HUES64 (cell line): Measurements from ENCODE around the gene PPIL4.
"Not testable (repeated sequence)": the region's sequence is repeated elsewhere in the genome, so short reads cannot be mapped to it uniquely, and the experiment has no call there.

Experiments used
- H3K27ac ChIP-seq: 2 replicates; pipeline ENCODE4 v1.7.0; 2013; ENCODE audit warnings: low read depth, low read length, inconsistent platforms
- H3K27me3 ChIP-seq: 2 replicates; pipeline ENCODE4 v1.6.1; 2013; ENCODE audit warnings: mild to moderate bottlenecking, low read length; ENCODE audit not compliant: insufficient read depth
- H3K36me3 ChIP-seq: 2 replicates; pipeline ENCODE4 v1.6.1; 2013; ENCODE audit warnings: mild to moderate bottlenecking, low read length; ENCODE audit not compliant: insufficient read depth
- H3K4me1 ChIP-seq: 2 replicates; pipeline ENCODE4 v1.6.1; 2013; ENCODE audit warnings: mild to moderate bottlenecking, low read length, moderate library complexity; ENCODE audit not compliant: insufficient read depth
- H3K4me3 ChIP-seq: 2 replicates; pipeline ENCODE4 v1.5.1; 2013; ENCODE audit warnings: mild to moderate bottlenecking, low read length, moderate library complexity
- H3K9ac ChIP-seq: 2 replicates; pipeline ENCODE4 v1.6.1; 2013; ENCODE audit warnings: mild to moderate bottlenecking, low read depth, low read length
- H3K9me3 ChIP-seq: 2 replicates; pipeline ENCODE4 v1.6.1; 2013; ENCODE audit warnings: low read depth, low read length; ENCODE audit not compliant: insufficient read depth
- WGBS: fragments of 150-250, 120-280 bp; methylation state at CpG from one replicate; pipeline ENCODE4 v1.1.7; 2013; ENCODE audit warnings: missing lambda C conversion rate; 5-methylcytosine and 5-hydroxymethylcytosine counted together

The PPIL4 gene

DNA sequence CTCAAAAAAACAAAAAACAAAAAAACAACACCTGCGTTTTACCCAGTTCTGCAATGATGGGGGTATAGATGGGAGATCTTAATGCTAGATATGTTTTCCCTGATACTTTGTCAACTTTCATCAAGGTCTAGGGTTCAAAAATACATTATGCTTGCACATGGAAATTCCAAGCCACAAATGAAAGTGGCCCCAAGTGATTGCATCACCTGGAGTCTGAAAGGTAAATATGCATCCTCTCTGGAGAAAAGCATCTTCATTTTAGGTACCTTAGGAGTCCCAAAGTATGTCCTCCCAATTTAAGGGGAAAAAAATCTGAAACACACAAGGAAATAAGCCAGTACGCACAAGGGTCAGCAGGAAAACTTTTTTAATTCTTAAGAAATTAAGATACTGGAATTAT lies 48.5 kb downstream of the PPIL4 start:
- WGBS: no CpG with 5 or more reads among the region's 2 CpGs
- Histone ChIP-seq H3K9me3 (no peaks in the 10 kb centered on the region), H3K27me3 (no peaks in the 10 kb centered on the region), H3K4me1 (no peaks in the 10 kb centered on the region), H3K36me3 (no peaks in the 10 kb centered on the region), H3K27ac (no peak overlapping the region), H3K4me3 (no peak overlapping the region), H3K9ac (no peak overlapping the region)

DNA sequence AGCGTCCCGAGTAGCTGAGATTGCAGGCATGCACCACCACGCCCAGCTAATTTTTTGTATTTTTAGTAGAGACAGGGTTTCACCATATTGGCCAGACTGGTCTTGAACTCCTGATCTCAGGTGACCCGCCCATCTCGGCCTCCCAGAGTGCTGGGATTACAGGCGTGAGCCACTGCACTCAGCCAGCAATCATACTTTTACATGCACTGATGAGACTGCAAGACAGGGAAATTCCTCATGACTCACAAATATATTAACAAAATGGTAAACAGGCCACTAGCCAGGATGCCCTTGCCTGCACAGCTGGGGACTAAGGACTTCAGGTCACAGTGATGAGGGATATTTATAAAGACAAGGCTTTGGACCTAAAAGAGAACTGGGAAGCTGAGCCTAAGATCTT lies 49.2 kb downstream of the PPIL4 start:
- not testable (repeated sequence) for H3K4me1 ChIP-seq, H3K36me3 ChIP-seq, H3K4me3 ChIP-seq, H3K27me3 ChIP-seq, H3K27ac ChIP-seq, H3K9ac ChIP-seq, H3K9me3 ChIP-seq
- 94% methylated on average over 6 of the region's 6 CpGs for WGBS

DNA sequence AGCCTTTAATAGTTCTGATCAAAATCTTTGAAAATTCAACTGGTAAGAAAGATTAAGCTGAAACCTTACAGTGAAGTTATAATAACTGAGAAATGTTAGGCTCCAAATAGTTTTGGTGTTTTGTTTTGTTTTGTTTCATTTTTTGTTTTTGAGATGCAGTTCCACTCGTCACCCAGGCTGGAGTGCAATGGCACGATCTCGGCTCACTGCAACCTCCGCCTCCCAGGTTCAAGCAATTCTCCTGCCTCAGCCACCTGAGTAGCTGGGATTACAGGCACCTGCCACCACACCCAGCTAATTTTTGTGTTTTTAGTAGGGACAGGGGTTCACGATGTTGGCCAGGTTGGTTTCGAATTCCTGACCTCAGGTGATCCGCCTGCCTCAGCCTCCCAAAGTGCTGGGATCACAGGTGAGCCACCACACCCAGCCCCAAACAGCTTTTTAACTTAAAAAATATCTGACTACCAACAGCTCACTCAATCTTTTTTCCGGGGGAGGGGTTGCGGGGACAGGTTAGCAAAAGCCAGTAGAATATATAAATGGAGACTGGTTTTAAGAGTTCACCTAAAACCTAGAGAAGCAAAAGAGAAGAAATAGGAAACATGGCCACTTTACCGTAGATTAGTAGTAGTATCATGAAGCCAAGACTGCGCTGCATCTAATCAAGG lies 50.4 kb downstream of the PPIL4 start:
- not testable (repeated sequence) for H3K36me3 ChIP-seq, H3K27ac ChIP-seq

DNA sequence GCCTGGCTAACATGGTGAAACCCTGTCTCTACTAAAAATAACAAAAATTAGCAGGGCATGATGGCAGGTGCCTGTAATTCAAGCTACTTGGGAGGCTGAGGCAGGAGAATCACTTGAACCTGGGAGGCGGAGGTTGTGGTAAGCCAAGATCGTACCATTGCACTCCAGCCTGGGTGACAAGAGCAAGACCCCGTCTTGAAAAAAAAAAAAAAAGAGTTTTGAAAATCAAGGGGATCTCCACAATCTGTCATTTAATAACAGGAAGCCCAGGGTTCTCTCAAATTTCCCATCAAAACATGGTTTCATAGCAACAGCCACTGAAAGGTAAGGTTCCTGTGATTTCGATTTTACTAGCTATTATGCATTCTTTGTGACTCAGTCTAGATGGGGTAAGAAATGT lies 51.0 kb downstream of the PPIL4 start:
- not testable (repeated sequence) for H3K4me1 ChIP-seq, H3K36me3 ChIP-seq, H3K27ac ChIP-seq, H3K9ac ChIP-seq, H3K27me3 ChIP-seq, H3K4me3 ChIP-seq, H3K9me3 ChIP-seq
- WGBS: 93% methylated on average over 4 of the region's 4 CpGs

More for the DNA sequence above, 50.4 kb downstream of the PPIL4 start:
- H3K4me3 ChIP-seq, H3K4me1 ChIP-seq, H3K9me3 ChIP-seq, H3K27me3 ChIP-seq, H3K9ac ChIP-seq: not testable (repeated sequence)
- 92% methylated on average over 11 of the region's 11 CpGs for WGBS

DNA sequence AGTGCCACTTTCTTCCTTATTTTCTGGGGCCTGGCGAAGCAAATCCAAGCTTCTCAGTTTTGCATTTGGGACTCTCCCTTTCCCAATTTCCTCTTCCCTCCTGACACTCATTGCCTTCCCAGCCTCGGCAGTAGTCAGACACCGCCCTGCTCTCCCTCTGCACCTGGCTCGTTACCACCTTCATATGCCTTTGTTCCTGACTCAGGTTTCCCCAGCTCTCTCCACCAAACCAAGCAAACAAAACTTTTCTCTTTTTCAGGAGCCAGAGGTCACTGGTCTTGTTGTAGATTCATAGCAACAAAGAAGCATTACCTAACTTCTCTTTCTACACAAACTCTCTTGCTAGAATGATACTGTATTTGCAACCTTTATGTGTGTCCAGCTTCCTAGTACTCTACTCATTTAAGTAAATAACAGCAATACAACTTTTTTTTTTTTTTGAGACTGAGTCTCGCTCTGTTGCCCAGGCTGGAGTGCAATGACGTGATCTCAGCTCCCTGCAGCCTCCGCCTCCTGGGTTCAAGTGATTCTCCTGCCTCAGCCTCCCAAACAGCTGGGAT lies 52.0 kb downstream of the PPIL4 start:
- H3K27ac ChIP-seq: no peak overlapping the region
- no peaks in the 10 kb centered on the region for H3K27me3 ChIP-seq
- no peak overlapping the region for H3K4me3 ChIP-seq
- 90% methylated on average over 7 of the region's 7 CpGs for WGBS
- H3K36me3 ChIP-seq: no peaks in the 10 kb centered on the region
- H3K4me1 ChIP-seq: no peaks in the 10 kb centered on the region
- no peak overlapping the region for H3K9ac ChIP-seq
- H3K9me3 ChIP-seq: no peaks in the 10 kb centered on the region

DNA sequence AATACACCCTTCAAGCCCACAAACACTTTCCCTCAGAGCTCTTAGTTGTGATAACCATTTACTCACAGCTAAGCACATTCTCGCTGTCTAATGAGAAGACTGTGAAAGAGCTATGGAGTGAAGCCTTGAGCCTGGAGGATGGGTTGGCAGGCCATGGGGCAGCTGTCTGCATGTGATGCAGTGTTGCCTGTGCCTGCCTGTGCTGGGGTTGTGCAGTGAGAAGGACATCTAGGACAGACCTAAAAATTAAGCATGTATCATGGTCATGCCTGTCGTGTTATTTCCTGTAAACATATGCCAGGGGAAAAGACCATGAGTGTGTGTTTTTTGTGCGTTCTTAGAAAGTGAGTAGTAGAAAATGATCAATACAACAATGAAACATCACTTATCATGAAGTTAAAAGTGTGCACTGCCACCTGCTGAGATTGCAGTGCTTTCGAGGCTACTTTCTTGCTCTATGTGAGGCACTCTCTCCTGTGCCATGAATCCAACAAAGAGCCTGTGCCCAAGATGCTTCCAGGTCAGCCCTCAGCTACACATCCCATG lies 53.0 kb downstream of the PPIL4 start:
- Histone ChIP-seq H3K4me3 (no peak overlapping the region), H3K9ac (no peak overlapping the region), H3K9me3 (no peaks in the 10 kb centered on the region), H3K4me1 (no peaks in the 10 kb centered on the region), H3K27ac (no peak overlapping the region), H3K27me3 (no peaks in the 10 kb centered on the region), H3K36me3 (no peaks in the 10 kb centered on the region)
- WGBS: 90% methylated on average over 4 of the region's 4 CpGs

DNA sequence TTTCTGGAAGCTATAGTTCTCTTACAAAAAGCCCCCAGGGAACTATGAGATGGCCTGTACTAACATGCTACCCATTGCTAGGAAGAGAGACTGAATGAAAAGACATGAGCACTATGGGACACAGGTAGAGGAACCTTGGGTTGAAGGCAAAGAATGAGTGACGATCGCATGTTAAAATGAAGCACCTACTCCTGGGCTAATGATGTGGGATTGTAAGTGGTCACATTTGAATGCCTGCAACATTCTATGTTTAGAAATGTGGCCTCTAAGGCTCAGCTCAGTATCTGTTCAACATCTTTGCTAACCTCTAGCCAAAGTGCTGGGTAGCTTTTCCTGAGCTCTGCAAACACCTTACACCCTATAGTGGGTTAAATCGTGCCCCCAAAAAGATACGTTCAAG lies 55.9 kb downstream of the PPIL4 start:
- Histone ChIP-seq H3K36me3 (no peaks in the 10 kb centered on the region), H3K4me3 (no peak overlapping the region), H3K27ac (no peak overlapping the region), H3K27me3 (no peaks in the 10 kb centered on the region), H3K4me1 (no peaks in the 10 kb centered on the region), H3K9ac (no peak overlapping the region), H3K9me3 (no peaks in the 10 kb centered on the region)
- 95% methylated on average over 4 of the region's 4 CpGs for WGBS

DNA sequence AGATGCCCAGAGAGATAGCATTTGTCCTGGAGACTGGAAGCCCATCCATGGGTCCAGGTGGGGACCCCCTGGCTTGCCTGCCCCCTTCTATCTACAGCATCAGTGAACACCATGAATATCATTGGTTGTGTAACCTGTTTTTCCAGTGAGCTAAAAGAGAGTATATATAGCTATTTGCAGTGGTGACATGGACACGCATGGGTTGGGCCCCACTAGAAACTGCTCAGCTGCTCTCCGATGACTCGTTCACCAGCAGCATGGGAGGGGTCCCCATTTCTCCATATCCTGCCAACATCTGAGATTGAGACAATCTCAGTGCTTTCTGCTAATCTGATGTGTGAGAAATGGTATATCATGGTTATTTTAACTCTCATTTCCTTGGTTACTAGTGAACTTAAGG lies 57.0 kb downstream of the PPIL4 start:
- H3K4me1 ChIP-seq: no peaks in the 10 kb centered on the region
- H3K9ac ChIP-seq: no peak overlapping the region
- H3K27me3 ChIP-seq: no peaks in the 10 kb centered on the region
- H3K4me3 ChIP-seq: no peak overlapping the region
- no peaks in the 10 kb centered on the region for H3K9me3 ChIP-seq
- 88% methylated on average over 3 of the region's 3 CpGs for WGBS
- H3K36me3 ChIP-seq: no peaks in the 10 kb centered on the region
- H3K27ac ChIP-seq: no peak overlapping the region

DNA sequence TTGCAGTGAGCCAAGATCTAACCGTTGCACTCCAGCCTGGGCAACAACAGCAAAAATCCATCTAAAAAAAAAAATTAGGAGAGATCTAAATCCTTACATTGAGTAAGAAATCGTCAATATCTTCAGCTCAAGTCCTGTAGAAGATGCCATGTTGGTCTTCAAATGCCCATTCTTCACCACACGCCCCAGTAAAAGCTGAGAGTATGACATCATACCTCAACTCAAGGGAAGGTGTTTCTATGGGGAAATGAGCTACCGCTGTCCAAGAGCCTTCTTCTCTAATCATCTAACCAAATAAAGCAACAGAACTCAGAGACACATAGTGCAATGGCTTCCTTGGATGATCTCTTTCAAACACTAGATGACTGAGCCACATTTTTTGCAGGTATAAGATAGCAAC lies 58.5 kb downstream of the PPIL4 start:
- H3K9me3 ChIP-seq: no peaks in the 10 kb centered on the region
- H3K27me3 ChIP-seq: no peaks in the 10 kb centered on the region
- H3K4me1 ChIP-seq: no peaks in the 10 kb centered on the region
- no peak overlapping the region for H3K9ac ChIP-seq
- no peaks in the 10 kb centered on the region for H3K36me3 ChIP-seq
- no peak overlapping the region for H3K27ac ChIP-seq
- no peak overlapping the region for H3K4me3 ChIP-seq
- 86% methylated on average over 4 of the region's 4 CpGs for WGBS

DNA sequence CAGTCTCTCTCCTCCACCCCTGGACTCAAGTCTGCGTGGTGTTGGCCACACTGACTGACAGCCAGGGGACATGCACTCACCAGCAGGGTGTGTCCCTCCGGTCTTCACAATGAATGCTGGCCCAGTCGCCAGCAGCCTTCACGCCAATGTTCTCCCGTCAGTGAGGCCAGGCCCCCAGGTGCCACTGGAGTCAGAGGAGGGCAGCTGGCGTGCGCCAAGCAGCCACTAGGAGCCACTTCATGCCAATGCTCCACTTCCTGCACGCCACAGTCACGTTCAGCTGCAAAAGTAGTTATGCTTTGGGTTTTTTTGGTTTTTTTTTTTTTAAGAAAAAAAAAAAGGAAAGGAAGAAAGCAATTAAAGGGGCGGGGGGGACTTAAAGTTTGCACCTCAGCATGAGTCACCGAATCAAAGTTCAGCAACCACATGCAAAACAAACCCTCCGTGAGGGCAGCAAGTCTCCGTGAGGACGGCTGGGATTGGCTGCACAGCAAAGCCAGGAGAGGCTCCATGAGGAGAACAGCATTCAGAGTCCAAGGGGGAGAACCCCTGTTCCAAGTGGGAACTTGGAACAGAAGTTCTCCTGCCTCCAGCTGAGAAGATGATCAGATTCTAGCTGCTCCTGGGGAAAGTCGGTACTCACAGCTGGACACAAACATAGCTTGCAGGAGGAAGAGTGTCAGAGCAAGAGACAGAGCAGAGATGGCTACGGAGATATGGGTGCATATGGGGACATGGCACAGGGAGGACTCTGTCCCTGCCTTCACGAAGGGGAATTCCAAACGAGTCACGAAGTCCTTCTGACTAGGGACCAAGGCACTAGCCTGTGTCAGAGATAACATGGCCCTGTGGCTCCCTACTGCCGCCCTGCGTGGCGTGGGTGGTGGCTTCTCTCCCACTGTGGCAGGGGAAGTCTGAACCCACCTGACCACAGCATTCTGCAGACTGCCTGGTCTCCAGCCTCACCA lies 60.8 kb downstream of the PPIL4 start, which contains the start of gene ZC3H12D:
TSS of gene ZC3H12D (minus strand) at position 282 of the 968 bp plus-strand sequence. CDS start 10,471 bp downstream, outside the sequence.
- H3K9ac ChIP-seq: no peak within 1 kb of the TSS
- WGBS: 70% methylated on average over 22 of the region's 22 CpGs
- no peaks in the 10 kb centered on the region for H3K36me3 ChIP-seq
- no peaks in the 10 kb centered on the region for H3K27me3 ChIP-seq
- no peak within 1 kb of the TSS for H3K27ac ChIP-seq
- H3K4me1 ChIP-seq: no peaks in the 10 kb centered on the region
- no peak within 1 kb of the TSS for H3K4me3 ChIP-seq
- no peaks in the 10 kb centered on the region for H3K9me3 ChIP-seq
